Stimulated activated CD4-positive, alpha-beta T cell treated with anti-CD3 and anti-CD28 coated beads, Interleukin-12 subunit alpha, Interleukin-12 subunit beta, amount 100 ng/mL, for 4 hours (primary cell): Measurements from ENCODE around the gene YEATS2.
"Not testable (repeated sequence)": the region's sequence is repeated elsewhere in the genome, so short reads cannot be mapped to it uniquely, and the experiment has no call there.

ENCODE experiments used
- DNase-seq: peaks from one replicate; pipeline ENCODE4 v3.0.0-alpha.2; 2020

Gene YEATS2

GRCh38 chr3:183697610-183698317 lies at the start of gene YEATS2:
Gene YEATS2, plus strand, starts transcription at chr3:183697797. Its CDS starts 17,366 bp downstream, at chr3:183715163.
- peak; percentile 70 for DNase-seq

DNA sequence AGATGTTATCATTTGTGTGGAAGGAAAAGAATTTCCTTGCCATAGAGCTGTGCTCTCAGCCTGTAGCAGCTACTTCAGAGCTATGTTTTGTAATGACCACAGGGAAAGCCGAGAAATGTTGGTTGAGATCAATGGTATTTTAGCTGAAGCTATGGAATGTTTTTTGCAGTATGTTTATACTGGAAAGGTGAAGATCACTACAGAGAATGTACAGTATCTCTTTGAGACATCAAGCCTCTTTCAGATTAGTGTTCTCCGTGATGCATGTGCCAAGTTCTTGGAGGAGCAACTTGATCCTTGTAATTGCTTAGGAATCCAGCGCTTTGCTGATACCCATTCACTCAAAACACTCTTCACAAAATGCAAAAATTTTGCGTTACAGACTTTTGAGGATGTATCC lies 47.0 kb upstream of the YEATS2 start:
- DNase-seq: no peak

DNA sequence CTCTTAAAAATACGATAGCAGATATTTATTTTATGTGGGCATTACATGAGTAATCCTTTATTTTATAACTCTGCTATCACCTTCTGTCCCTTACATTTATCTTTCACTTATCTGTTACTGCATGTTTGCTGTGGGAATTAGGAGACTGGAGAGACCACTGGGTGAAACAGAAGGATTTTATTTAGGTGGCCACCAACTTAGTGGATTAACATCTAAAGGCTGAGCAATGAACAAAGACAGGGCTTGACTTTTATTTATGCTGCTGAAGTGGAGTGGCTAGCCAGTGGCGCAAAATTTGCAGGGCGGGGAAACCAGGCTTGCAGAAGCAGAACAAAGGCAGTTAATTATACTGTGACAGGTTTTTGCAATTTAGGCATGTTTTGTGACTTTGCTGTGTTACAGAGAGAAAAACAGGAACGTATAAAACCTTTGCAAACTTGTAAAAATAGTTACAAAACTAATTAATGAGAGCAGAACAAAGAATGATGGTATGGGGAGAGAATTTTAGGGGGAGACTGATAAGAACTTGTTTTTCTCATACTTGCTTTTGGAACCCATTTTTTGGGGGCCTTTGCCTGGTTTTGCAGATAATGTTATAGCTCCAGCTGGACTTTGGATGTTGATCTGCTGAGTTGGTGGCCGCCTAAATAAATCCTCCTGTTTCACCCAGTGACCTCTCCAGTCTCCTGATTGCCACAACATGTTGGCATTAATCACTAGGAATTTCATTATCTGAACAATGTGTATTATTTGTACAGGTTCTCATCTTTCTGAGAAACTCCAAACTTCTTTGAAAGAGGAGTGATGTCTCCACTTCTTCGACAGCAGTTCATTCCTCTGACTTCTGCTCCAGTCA lies 44.2 kb upstream of the YEATS2 start:
- DNase-seq: no peak

- no peak for DNase-seq
These were observed 42.9 kb upstream of the YEATS2 start for GRCh38 chr3:183654727-183655126.

GRCh38 chr3:183662099-183662498 lies 35.5 kb upstream of the YEATS2 start:
- no peak for DNase-seq

- no peak for DNase-seq
These were observed 32.6 kb upstream of the YEATS2 start for GRCh38 chr3:183664913-183665381.

GRCh38 chr3:183680061-183680460 lies 17.5 kb upstream of the YEATS2 start:
- DNase-seq: no peak

- no peak for DNase-seq
These were observed 9.9 kb upstream of the YEATS2 start for GRCh38 chr3:183687705-183688104.

DNA sequence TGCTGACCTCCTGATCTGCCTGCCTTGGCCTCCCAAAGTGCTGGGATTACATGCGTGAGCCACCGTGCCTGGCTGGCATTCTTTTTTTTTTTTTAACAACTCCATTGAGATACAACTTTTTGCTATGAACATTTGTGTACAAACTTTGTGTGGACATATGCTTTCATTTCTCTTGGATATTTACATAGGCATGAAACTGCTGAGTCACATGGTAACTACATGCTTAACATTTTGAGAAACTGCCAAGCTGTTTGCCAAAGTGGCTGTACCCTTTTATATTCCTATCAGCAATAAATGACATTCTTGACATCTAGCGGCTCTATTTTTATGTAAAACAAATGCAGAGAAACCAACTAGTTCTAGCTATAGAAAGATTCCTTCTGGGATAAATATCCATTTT lies 8.7 kb upstream of the YEATS2 start:
- no peak for DNase-seq

- not testable (repeated sequence) for DNase-seq
These were observed 8.0 kb upstream of the YEATS2 start for GRCh38 chr3:183689621-183690020.

- no peak for DNase-seq
These were observed 7.1 kb upstream of the YEATS2 start for GRCh38 chr3:183690402-183690995.

- DNase-seq: no peak
These were observed 5.2 kb upstream of the YEATS2 start for GRCh38 chr3:183692436-183692835.

- DNase-seq: no peak
These were observed 1.8 kb upstream of the YEATS2 start for GRCh38 chr3:183695569-183696364.

DNA sequence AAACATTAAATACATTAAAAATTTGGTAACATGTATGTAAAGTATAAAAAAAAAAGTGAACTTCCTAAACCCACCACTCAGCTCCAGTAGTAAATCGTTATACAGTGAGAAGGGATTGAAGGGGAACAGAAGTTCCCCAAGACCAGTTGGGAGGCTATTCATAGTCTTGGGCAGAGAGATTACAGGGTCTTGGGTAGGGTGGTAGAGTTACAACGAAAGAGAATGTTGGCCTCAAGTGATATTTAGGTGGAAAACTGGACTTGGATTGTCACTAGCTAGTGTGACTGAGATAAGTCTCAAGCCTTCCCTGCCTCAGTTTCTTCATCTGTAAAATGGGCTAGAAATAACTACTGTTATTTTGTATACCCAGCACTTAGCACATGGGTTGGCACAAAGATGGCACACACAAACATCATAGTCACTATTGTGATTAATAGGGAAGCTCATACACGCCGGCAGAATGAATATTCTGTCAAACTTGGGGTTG lies 431 bp upstream of the YEATS2 start:
- DNase-seq: no peak

GRCh38 chr3:183698318-183698751 lies 738 bp downstream of the YEATS2 start:
- DNase-seq: peak; percentile 25

- no peak for DNase-seq
These were observed 1.2 kb downstream of the YEATS2 start for GRCh38 chr3:183698756-183699155.

DNA sequence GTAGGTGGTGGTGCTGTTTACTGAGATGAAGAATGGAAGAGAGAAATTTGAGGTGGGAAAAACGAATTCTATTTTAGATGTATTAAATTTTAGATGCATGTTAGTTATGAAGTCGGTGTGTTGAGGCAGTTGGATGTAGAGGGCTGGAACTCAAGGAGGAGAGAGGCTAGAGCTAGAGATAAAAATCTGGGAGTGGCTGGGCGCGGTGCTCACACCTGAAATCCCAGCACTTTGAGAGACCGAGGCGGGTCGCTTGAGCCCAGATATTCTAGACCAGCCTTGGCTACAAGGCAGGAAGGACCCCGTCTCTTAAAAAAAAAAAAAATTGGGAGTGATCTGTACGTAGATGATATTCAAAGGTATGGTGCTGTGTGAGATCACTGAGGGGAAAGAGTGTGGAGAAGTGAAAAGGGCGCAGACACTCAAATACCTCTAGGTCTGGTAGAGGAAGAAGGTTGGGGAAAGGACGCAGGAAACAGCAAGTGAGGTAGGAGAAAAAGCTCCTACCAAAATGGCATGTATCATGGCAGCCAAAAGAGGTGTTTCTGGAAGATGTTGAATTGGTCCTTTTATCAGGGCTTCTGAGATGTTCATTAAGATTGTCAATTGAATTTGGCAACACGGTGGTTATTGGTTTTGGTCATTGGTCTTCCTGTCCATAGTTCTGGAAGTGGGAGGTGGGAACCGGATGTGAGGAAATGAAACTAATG lies 1.8 kb downstream of the YEATS2 start:
- no peak for DNase-seq

- DNase-seq: no peak
These were observed 4.1 kb downstream of the YEATS2 start for GRCh38 chr3:183701744-183702143.

DNA sequence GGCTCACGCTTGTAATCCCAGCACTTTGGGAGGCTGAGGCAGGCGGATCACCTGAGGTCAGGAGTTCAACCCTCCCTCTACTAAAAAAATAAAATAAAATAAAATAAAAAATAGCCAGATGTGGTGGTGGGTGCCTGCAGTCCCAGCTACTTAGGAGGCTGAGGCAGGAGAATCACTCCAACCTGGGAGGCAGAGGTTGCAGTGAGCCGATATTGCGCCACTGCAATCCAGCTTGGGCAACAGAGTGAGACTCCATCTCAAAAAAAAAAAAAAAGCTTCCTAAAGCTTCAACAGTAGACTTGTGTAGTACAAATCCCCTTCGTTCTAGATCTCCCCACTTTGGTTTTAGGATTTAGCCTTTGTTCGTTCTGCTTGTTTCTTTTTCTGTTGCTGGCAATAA lies 6.3 kb downstream of the YEATS2 start:
- DNase-seq: not testable (repeated sequence)

DNA sequence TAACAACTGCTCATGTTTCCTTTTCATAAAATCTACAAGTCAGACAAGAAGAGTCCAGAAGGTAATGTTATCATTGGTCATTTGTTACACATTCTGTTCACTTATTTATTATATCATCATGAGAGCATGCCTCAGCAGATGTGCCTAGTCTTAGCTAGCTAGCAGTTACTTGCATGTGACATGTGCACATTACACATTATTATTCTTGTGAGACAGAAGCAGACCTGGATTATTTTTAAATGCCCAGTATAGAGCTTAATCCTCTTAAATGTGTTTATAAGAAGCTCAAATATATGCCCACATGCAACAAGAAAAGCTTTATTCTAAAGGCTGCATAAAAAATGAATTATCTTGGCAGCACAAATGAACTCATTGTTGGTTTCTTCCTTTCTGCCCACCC lies 12.6 kb downstream of the YEATS2 start:
- no peak for DNase-seq

DNA sequence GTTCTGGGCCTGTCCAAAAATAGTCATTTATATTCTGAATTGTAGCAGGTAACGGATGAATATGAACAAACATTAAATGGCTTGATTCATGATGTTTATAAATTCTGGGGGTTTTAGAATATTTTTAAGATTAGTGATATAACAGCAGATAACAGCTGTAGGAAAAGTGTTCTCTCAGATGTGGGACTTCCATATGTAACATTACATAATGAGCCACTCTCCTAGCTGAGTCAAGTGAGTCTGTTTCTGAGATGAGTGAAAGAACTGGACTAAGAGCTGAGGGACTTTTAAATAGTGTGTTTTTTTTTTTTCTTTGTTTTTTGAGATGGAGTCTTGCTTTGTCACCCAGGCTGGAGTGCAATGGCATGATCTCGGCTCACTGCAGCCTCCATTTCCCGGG lies 13.9 kb downstream of the YEATS2 start:
- DNase-seq: no peak

DNA sequence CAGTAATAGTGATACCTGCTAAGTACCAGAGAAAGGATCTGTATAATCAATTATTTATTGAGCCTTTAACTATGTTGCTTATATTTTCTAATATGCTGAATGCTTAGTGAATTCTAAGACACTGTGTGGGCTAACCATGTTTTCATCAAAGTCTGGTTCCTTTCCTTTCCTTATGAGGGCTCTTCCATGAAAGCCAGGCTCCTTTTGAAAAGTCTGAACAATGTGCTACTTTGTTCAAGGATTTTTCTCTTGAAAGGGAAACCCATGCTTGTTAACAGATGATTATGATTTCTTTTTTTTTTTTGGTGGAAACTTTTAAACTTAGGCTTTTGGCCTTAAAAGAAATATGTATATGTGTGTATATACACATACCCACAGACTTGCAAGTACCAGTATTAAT lies 17.0 kb downstream of the YEATS2 start:
- no peak for DNase-seq
